WTC11 (cell line): Measurements from ENCODE around the gene KY. TPM values are rescaled to one million over a fixed set of nuclear protein-coding genes. Genes with fewer than 3 reads are reported as not detected.
A peak's percentile ranks its signal among the peaks of the same experiment; 100 is the strongest.

ENCODE experiments used
- ATAC-seq: fragments of 200-7000 bp; cut with Tn5 transposase; 2 replicates; pipeline ENCODE4 v1.10.0; 2021; ENCODE audit warnings: mild to moderate bottlenecking, moderate library complexity
- CTCF ChIA-PET: fragments of 300-600 bp; sonication (Branson Sonifier 250); formaldehyde crosslinking; loops from one replicate; lab custom pipeline; 2021; ENCODE audit warnings: antibody characterized with exemption; lab: Charles Lee
- POLR2A ChIA-PET: fragments of 350-600 bp; sonication (Branson Sonifier 250); formaldehyde crosslinking; loops from one replicate; lab custom pipeline; 2021; ENCODE audit warnings: antibody characterized with exemption; lab: Charles Lee
- DNase-seq: peaks from one replicate; pipeline ENCODE4 v3.0.0; 2021; ENCODE audit warnings: low spot score
- H3K27ac Mint-ChIP-seq: 2 replicates; pipeline ENCODE4 v1.8.0; 2021; ENCODE audit warnings: mixed read lengths
- H3K27me3 Mint-ChIP-seq: 2 replicates; pipeline ENCODE4 v1.8.0; 2021; ENCODE audit warnings: low read depth, mild to moderate bottlenecking, moderate library complexity, mixed read lengths
- H3K36me3 Mint-ChIP-seq: 2 replicates; pipeline ENCODE4 v1.8.0; 2021; ENCODE audit warnings: mixed read lengths
- H3K4me1 Mint-ChIP-seq: 2 replicates; pipeline ENCODE4 v1.8.0; 2022; ENCODE audit warnings: mixed read lengths
- H3K4me3 Mint-ChIP-seq: 2 replicates; pipeline ENCODE4 v1.8.0; 2021; ENCODE audit warnings: mild to moderate bottlenecking, moderate library complexity, mixed read lengths
- H3K9me3 Mint-ChIP-seq: 2 replicates; pipeline ENCODE4 v1.8.0; 2021; ENCODE audit warnings: mixed read lengths
- ATF1 ChIP-seq: sonication (generic); formaldehyde crosslinking; IDR thresholded peaks from 2 replicates; pipeline ENCODE4 v1.8.1; 2023; ENCODE audit warnings: mild to moderate bottlenecking, moderate library complexity, missing genetic modification reagents
- ATF2 ChIP-seq: sonication (generic); formaldehyde crosslinking; IDR thresholded peaks from 2 replicates; pipeline ENCODE4 v1.8.1; 2022; ENCODE audit warnings: low read depth, missing genetic modification reagents, borderline replicate concordance
- CBFB ChIP-seq: sonication (generic); formaldehyde crosslinking; IDR thresholded peaks from 2 replicates; pipeline ENCODE4 v1.8.1; 2022; ENCODE audit warnings: mild to moderate bottlenecking, low read depth, missing genetic modification reagents
- CREM ChIP-seq: sonication (generic); formaldehyde crosslinking; IDR thresholded peaks from 2 replicates; pipeline ENCODE4 v1.8.1; 2022; ENCODE audit warnings: mild to moderate bottlenecking, missing genetic modification reagents, moderate library complexity
- ELF4 ChIP-seq: sonication (generic); formaldehyde crosslinking; IDR thresholded peaks from 2 replicates; pipeline ENCODE4 v1.8.1; 2022; ENCODE audit warnings: low read depth, mild to moderate bottlenecking, moderate library complexity, missing genetic modification reagents
- FOXJ3 ChIP-seq: sonication (generic); formaldehyde crosslinking; IDR thresholded peaks from 2 replicates; pipeline ENCODE4 v1.9.0; 2021; ENCODE audit warnings: missing genetic modification reagents, mild to moderate bottlenecking, borderline replicate concordance
- FOXK1 ChIP-seq: sonication (generic); formaldehyde crosslinking; IDR thresholded peaks from 2 replicates; pipeline ENCODE4 v1.8.0; 2022; ENCODE audit warnings: mild to moderate bottlenecking, moderate library complexity, missing genetic modification reagents
- GTF2I ChIP-seq: fragments of 250-450 bp; sonication (Bioruptor Pico); conservative IDR thresholded peaks from 2 replicates; pipeline ENCODE4 v1.4.0; 2021; ENCODE audit warnings: mild to moderate bottlenecking
- IRF1 ChIP-seq: sonication (generic); formaldehyde crosslinking; IDR thresholded peaks from 2 replicates; pipeline ENCODE4 v1.8.0; 2023; ENCODE audit warnings: missing genetic modification reagents
- KAT7 ChIP-seq: sonication (generic); formaldehyde crosslinking; IDR thresholded peaks from 2 replicates; pipeline ENCODE4 v1.8.1; 2023; ENCODE audit warnings: missing genetic modification reagents, mild to moderate bottlenecking, borderline replicate concordance
- MXD4 ChIP-seq: fragments of 250-450 bp; sonication (Bioruptor Pico); IDR thresholded peaks from 2 replicates; pipeline ENCODE4 v1.8.0; 2021; ENCODE audit warnings: mild to moderate bottlenecking, moderate library complexity, borderline replicate concordance
- NFATC4 ChIP-seq: fragments of 250-450 bp; sonication (Bioruptor Pico); IDR thresholded peaks from 2 replicates; pipeline ENCODE4 v1.9.0; 2021; ENCODE audit warnings: mild to moderate bottlenecking
- NFE2L1 ChIP-seq: sonication (generic); formaldehyde crosslinking; IDR thresholded peaks from 2 replicates; pipeline ENCODE4 v1.8.1; 2023; ENCODE audit warnings: missing genetic modification reagents
- NR2C2 ChIP-seq: sonication (generic); formaldehyde crosslinking; IDR thresholded peaks from 2 replicates; pipeline ENCODE4 v1.8.0; 2022; ENCODE audit warnings: mild to moderate bottlenecking, missing genetic modification reagents
- PRDM15 ChIP-seq: sonication (generic); formaldehyde crosslinking; IDR thresholded peaks from 2 replicates; pipeline ENCODE4 v1.8.0; 2022; ENCODE audit warnings: missing genetic modification reagents
- SMAD4 ChIP-seq: sonication (generic); formaldehyde crosslinking; IDR thresholded peaks from 2 replicates; pipeline ENCODE4 v1.8.0; 2022; ENCODE audit warnings: mild to moderate bottlenecking, missing genetic modification reagents
- TEAD1 ChIP-seq: sonication (generic); formaldehyde crosslinking; IDR thresholded peaks from 2 replicates; pipeline ENCODE4 v1.8.0; 2022; ENCODE audit warnings: mild to moderate bottlenecking, missing genetic modification reagents
- TEAD4 ChIP-seq: sonication (generic); formaldehyde crosslinking; IDR thresholded peaks from 2 replicates; pipeline ENCODE4 v1.8.0; 2022; ENCODE audit warnings: mild to moderate bottlenecking, missing genetic modification reagents
- TP53 ChIP-seq: sonication (generic); formaldehyde crosslinking; IDR thresholded peaks from 2 replicates; pipeline ENCODE4 v1.8.1; 2023; ENCODE audit warnings: mild to moderate bottlenecking, missing genetic modification reagents
- ZNF138 ChIP-seq: sonication (generic); formaldehyde crosslinking; conservative IDR thresholded peaks from 2 replicates; pipeline ENCODE4 v1.8.1; 2022; ENCODE audit warnings: mild to moderate bottlenecking, moderate library complexity, missing genetic modification reagents
- ZNF263 ChIP-seq: sonication (generic); formaldehyde crosslinking; IDR thresholded peaks from 2 replicates; pipeline ENCODE4 v1.8.1; 2022; ENCODE audit warnings: low read depth, mild to moderate bottlenecking, moderate library complexity, missing genetic modification reagents
- ZNF396 ChIP-seq: fragments of 250-450 bp; sonication (Bioruptor Pico); IDR thresholded peaks from 2 replicates; pipeline ENCODE4 v1.8.0; 2021; ENCODE audit warnings: mild to moderate bottlenecking, moderate library complexity, borderline replicate concordance
- ZNF423 ChIP-seq: fragments of 250-450 bp; sonication (Bioruptor Pico); IDR thresholded peaks from 2 replicates; pipeline ENCODE4 v2.1.2; 2022; ENCODE audit warnings: mild to moderate bottlenecking, moderate library complexity
- total RNA-seq: library from RNA; stranded (reverse); gene quantifications from 3 replicates; pipeline ENCODE4 v1.2.3, GENCODE V29; 2021
- TF ChIP-seq, protein P1 (sequence below): sonication (generic); formaldehyde crosslinking; IDR thresholded peaks from 2 replicates; pipeline ENCODE4 v1.8.1; 2022; ENCODE audit warnings: missing genetic modification reagents, borderline replicate concordance

KY gene
- total RNA-seq, 1 experiment from 2014 or later = not detected

- H3K4me3 Mint-ChIP-seq = no peak overlapping the region
- no peak overlapping the region for H3K27ac Mint-ChIP-seq
- TF ChIP-seq SMAD4 (CRISPR knock-in tag) (no peak), ELF4 (CRISPR knock-in tag) (no peak), TEAD1 (CRISPR knock-in tag) (no peak), IRF1 (CRISPR knock-in tag) (no peak), GTF2I (CRISPR knock-in tag) (no peak), ATF2 (CRISPR knock-in tag) (no peak), ZNF138 (CRISPR knock-in tag) (no peak), ZNF263 (CRISPR knock-in tag) (no peak)
- TF ChIP-seq, protein P1, sequence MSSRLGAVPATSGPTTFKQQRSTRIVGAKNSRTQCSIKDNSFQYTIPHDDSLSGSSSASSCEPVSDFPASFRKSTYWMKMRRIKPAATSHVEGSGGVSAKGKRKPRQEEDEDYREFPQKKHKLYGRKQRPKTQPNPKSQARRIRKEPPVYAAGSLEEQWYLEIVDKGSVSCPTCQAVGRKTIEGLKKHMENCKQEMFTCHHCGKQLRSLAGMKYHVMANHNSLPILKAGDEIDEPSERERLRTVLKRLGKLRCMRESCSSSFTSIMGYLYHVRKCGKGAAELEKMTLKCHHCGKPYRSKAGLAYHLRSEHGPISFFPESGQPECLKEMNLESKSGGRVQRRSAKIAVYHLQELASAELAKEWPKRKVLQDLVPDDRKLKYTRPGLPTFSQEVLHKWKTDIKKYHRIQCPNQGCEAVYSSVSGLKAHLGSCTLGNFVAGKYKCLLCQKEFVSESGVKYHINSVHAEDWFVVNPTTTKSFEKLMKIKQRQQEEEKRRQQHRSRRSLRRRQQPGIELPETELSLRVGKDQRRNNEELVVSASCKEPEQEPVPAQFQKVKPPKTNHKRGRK (CRISPR knock-in tag) = no peak
- TF ChIP-seq, all 79 proteins: peak for 0
- H3K36me3 Mint-ChIP-seq = no peaks in the 10 kb centered on the region
- ChIA-PET CTCF (interaction anchor here (0.6 to 4.4 kb wide), 4 partner anchors 9 to 119 kb away, joined by 3 to 16 read pairs (median 4); no protein-coding TSS in a partner anchor), POLR2A (no interaction called here)
- DNase-seq = no peak
- peaks cover 26% of the 10 kb centered on the region for H3K4me1 Mint-ChIP-seq
- H3K9me3 Mint-ChIP-seq = peaks cover 21% of the 10 kb centered on the region
- peaks cover 7% of the 10 kb centered on the region; the same call in 1 of the 2 replicates for H3K27me3 Mint-ChIP-seq
- ATAC-seq = no peak
Observed at GRCh38 chr3:134636406-134636805, 14.4 kb downstream of the KY start.

- POLR2A ChIA-PET = interaction anchor here (1.1 kb wide), 1 partner anchor 11 kb away, joined by 4 read pairs; no protein-coding TSS in a partner anchor
- CTCF ChIA-PET = interaction anchor here (0.6 to 3.7 kb wide), 9 partner anchors 10 to 125 kb away, joined by 3 to 29 read pairs (median 5); no protein-coding TSS in a partner anchor
- no peak overlapping the region for H3K4me3 Mint-ChIP-seq
- H3K4me1 Mint-ChIP-seq = peaks cover 6% of the 10 kb centered on the region; the same call in 1 of the 2 replicates
- peaks cover 6% of the 10 kb centered on the region for H3K36me3 Mint-ChIP-seq
- no peaks in the 10 kb centered on the region; the same call in 1 of the 2 replicates for H3K27me3 Mint-ChIP-seq
- TF ChIP-seq ATF1 (CRISPR knock-in tag) = no peak
- TF ChIP-seq KAT7 (CRISPR knock-in tag) = no peak
- TF ChIP-seq TP53 (CRISPR knock-in tag) = no peak
- no peak for TF ChIP-seq ZNF423 (CRISPR knock-in tag)
- TF ChIP-seq CREM = no peak
- TF ChIP-seq MXD4 = no peak
- TF ChIP-seq NFATC4 (CRISPR knock-in tag) = no peak
- TF ChIP-seq FOXJ3 (CRISPR knock-in tag) = no peak
- peaks cover 31% of the 10 kb centered on the region for H3K9me3 Mint-ChIP-seq
- peak; percentile 85 for ATAC-seq
- H3K27ac Mint-ChIP-seq = no peak overlapping the region
- no peak for DNase-seq
Observed at GRCh38 chr3:134630506-134630905, 20.3 kb downstream of the KY start.

GRCh38 chr3:134628884-134629283 lies 21.9 kb downstream of the KY start:
- DNase-seq = no peak
- Mint-ChIP-seq H3K27ac (no peak overlapping the region), H3K36me3 (peaks cover 6% of the 10 kb centered on the region), H3K4me1 (peaks cover 6% of the 10 kb centered on the region; the same call in 1 of the 2 replicates), H3K27me3 (no peaks in the 10 kb centered on the region), H3K4me3 (no peak overlapping the region), H3K9me3 (peaks cover 31% of the 10 kb centered on the region)
- CTCF ChIA-PET = interaction anchor here (1.3 to 3.7 kb wide), 2 partner anchors 12 to 49 kb away, joined by 3 to 29 read pairs; no protein-coding TSS in a partner anchor
- no peak for ATAC-seq
- POLR2A ChIA-PET = no interaction called here
- TF ChIP-seq TEAD4 (CRISPR knock-in tag) (no peak), NFE2L1 (CRISPR knock-in tag) (no peak), FOXK1 (CRISPR knock-in tag) (no peak), PRDM15 (CRISPR knock-in tag) (no peak), NR2C2 (CRISPR knock-in tag) (no peak), CBFB (CRISPR knock-in tag) (no peak), ATF2 (CRISPR knock-in tag) (no peak), TP53 (CRISPR knock-in tag) (no peak), ZNF396 (CRISPR knock-in tag) (no peak), IRF1 (CRISPR knock-in tag) (no peak)
